Measurements from ENCODE around the gene WWOX.

The WWOX gene

DNA sequence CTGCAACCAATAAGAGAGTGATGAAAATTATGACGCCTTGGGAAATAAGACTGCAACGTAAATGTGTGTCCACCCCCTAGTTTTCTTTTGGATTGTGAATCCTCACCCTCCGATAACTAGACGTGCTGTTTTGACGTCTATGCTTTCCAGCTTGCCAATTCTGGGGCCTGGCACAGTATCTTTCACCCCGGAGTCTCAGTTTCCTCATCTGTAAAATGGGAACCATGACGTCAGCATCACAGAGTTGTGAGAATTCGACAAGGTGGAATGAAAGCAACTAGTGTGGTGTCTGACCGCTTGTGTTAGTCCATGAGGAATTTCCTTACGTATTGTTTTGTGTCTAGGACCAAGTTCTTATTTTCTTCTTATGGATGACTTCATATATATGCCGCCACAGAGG lies 37.7 kb downstream of the WWOX start:
- H3K36me3 ChIP-seq (ENCODE audit: control insufficient read depth in 1 of 2, insufficient read depth in 2 of 2, low read length in 2 of 2): no peaks in the 10 kb centered on the region
- H3K4ac ChIP-seq (ENCODE audit: low read depth, low read length): no peak overlapping the region
- no peak for DNase-seq
- no peaks in the 10 kb centered on the region for H3K79me2 ChIP-seq (ENCODE audit: control insufficient read depth, insufficient read depth, low read length, poor library complexity)
- no peak overlapping the region for H4K12ac ChIP-seq (ENCODE audit: low read depth, low read length)
- no peak overlapping the region for H3K9ac ChIP-seq (ENCODE audit: low read length)
- H2BK120ac ChIP-seq (ENCODE audit: insufficient read depth, low read length, poor library complexity): no peak overlapping the region
- H2AK5ac ChIP-seq (ENCODE audit: low read length): no peak overlapping the region
- no peak overlapping the region for H4K91ac ChIP-seq (ENCODE audit: low read depth, low read length)
- H3K4me1 ChIP-seq (ENCODE audit: control insufficient read depth in 1 of 2, insufficient read depth in 2 of 2, low read length in 2 of 2): no peaks in the 10 kb centered on the region
- H3K4me3 ChIP-seq (ENCODE audit: low read depth, low read length): no peak overlapping the region
- no peak overlapping the region for H2BK5ac ChIP-seq (ENCODE audit: low read depth, low read length, poor library complexity)
- H2AFZ ChIP-seq (ENCODE audit: insufficient read depth, low read length, poor library complexity): no peak overlapping the region
- no CpG with 5 or more reads among the region's 11 CpGs for WGBS (ENCODE audit: extremely low coverage, insufficient coverage, insufficient read length)
- no peaks in the 10 kb centered on the region for H3K27me3 ChIP-seq (ENCODE audit: insufficient read depth, low read length)
- no peak overlapping the region for H3K18ac ChIP-seq (ENCODE audit: low read length)
- no peak overlapping the region for H3K4me2 ChIP-seq (ENCODE audit: low read length)
- no peaks in the 10 kb centered on the region for H3K79me1 ChIP-seq (ENCODE audit: low read length)
- no peak overlapping the region for H3K27ac ChIP-seq (ENCODE audit: low read depth, low read length)
- no peak overlapping the region for H4K8ac ChIP-seq (ENCODE audit: low read depth, low read length)
- H2BK12ac ChIP-seq (ENCODE audit: low read length): no peak overlapping the region
- no peak overlapping the region for H3K14ac ChIP-seq (ENCODE audit: low read length)
- no peaks in the 10 kb centered on the region for H3K9me3 ChIP-seq (ENCODE audit: insufficient read depth, low read depth, low read length)
- H3K23ac ChIP-seq (ENCODE audit: low read length): no peak overlapping the region

DNA sequence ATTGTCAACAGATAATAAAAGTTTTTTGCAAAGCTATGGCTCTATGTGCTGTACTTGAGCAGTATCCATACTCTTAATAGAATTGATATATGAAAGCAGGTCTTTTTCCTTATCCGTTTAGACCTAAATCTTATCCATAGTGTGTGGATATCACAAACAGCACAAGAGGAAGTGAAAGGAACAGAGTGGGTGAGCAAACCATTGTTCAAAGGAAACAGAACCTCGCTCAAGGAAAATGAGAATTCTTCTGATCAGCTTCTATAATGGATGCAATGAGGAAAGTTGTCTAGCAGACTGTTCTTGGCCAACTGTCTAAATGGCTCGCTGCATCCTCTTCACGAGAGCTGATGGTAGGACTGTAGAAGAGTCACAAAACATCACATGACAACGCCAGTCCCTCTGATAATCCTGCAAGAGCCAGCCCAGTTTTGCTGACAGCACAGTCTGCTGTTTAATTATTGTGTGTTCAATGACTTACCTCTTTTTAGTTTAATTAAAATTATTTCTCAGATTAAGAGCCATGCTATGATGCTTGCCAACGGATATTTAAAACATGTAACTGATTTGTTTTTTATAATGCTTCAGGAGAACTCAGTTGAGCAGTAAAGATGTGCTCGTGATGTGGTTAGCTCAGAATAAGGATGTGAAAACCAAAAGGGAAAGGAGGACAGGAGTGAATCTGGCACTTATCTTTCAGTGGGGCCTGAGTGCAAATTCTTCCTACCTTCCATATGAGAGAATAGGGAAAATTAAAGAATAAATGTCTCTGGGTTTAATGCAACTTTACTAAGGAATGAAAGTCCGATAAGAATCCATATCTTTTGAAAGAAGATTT lies 38.5 kb downstream of the WWOX start:
- no peak for DNase-seq

DNA sequence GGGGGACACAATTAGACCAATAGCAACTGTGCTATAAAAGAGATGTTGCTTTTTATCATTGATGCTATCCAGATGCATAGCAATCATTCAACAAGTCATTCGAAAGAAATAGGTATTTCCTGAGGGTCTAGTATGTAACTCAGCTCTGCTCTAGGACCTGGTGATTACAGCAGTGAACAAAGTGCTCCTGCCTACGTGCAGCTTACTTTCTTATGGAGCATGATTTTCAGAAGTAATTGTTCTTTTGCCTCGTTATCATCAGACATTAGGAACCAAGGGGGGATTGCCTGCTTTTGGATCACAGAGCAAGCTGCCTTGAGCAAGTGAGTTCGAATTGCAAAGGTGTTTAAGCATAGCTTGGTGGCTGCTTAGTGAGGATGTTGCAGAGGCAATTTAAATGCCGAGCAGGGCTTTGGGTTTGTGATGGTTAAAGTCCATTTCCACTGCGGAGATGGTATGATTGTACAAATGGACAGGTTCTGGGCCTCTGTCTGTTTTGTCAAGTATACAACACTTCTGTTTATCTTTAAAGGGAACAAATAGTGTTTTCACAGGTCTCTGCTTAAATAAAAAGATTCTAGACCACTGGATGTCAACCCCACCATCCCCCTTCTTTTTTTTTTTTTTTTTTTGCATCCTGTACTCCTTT lies 41.5 kb downstream of the WWOX start:
- H3K14ac ChIP-seq (ENCODE audit: low read length): no peak overlapping the region
- H3K23ac ChIP-seq (ENCODE audit: low read length): no peak overlapping the region
- H4K91ac ChIP-seq (ENCODE audit: low read depth, low read length): no peak overlapping the region
- H3K4me2 ChIP-seq (ENCODE audit: low read length): no peak overlapping the region
- H2AK5ac ChIP-seq (ENCODE audit: low read length): no peak overlapping the region
- no peak overlapping the region for H4K12ac ChIP-seq (ENCODE audit: low read depth, low read length)
- no peak overlapping the region for H3K27ac ChIP-seq (ENCODE audit: low read depth, low read length)
- no peak overlapping the region for H3K4me3 ChIP-seq (ENCODE audit: low read depth, low read length)
- H3K4ac ChIP-seq (ENCODE audit: low read depth, low read length): no peak overlapping the region
- H2AFZ ChIP-seq (ENCODE audit: insufficient read depth, low read length, poor library complexity): no peak overlapping the region
- H3K27me3 ChIP-seq (ENCODE audit: insufficient read depth, low read length): no peaks in the 10 kb centered on the region
- H2BK12ac ChIP-seq (ENCODE audit: low read length): no peak overlapping the region
- no peak overlapping the region for H2BK120ac ChIP-seq (ENCODE audit: insufficient read depth, low read length, poor library complexity)
- WGBS (ENCODE audit: extremely low coverage, insufficient coverage, insufficient read length): no CpG with 5 or more reads among the region's 6 CpGs
- no peaks in the 10 kb centered on the region for H3K79me1 ChIP-seq (ENCODE audit: low read length)
- no peak overlapping the region for H2BK5ac ChIP-seq (ENCODE audit: low read depth, low read length, poor library complexity)
- H3K9me3 ChIP-seq (ENCODE audit: insufficient read depth, low read depth, low read length): no peaks in the 10 kb centered on the region
- no peak overlapping the region for H3K18ac ChIP-seq (ENCODE audit: low read length)
- DNase-seq: no peak
- H3K79me2 ChIP-seq (ENCODE audit: control insufficient read depth, insufficient read depth, low read length, poor library complexity): no peaks in the 10 kb centered on the region
- no peaks in the 10 kb centered on the region for H3K4me1 ChIP-seq (ENCODE audit: control insufficient read depth in 1 of 2, insufficient read depth in 2 of 2, low read length in 2 of 2)
- H4K8ac ChIP-seq (ENCODE audit: low read depth, low read length): no peak overlapping the region
- no peaks in the 10 kb centered on the region for H3K36me3 ChIP-seq (ENCODE audit: control insufficient read depth in 1 of 2, insufficient read depth in 2 of 2, low read length in 2 of 2)
- H3K9ac ChIP-seq (ENCODE audit: low read length): no peak overlapping the region

More for the DNA sequence above, 38.5 kb downstream of the WWOX start:
- no peak overlapping the region for H3K4ac ChIP-seq (ENCODE audit: low read depth, low read length)
- no peak overlapping the region for H4K8ac ChIP-seq (ENCODE audit: low read depth, low read length)
- H2BK12ac ChIP-seq (ENCODE audit: low read length): no peak overlapping the region
- no peak overlapping the region for H2AFZ ChIP-seq (ENCODE audit: insufficient read depth, low read length, poor library complexity)
- no peak overlapping the region for H4K91ac ChIP-seq (ENCODE audit: low read depth, low read length)
- no peaks in the 10 kb centered on the region for H3K9me3 ChIP-seq (ENCODE audit: insufficient read depth, low read depth, low read length)
- H3K4me1 ChIP-seq (ENCODE audit: control insufficient read depth in 1 of 2, insufficient read depth in 2 of 2, low read length in 2 of 2): no peaks in the 10 kb centered on the region
- no peaks in the 10 kb centered on the region for H3K79me1 ChIP-seq (ENCODE audit: low read length)
- no peak overlapping the region for H4K12ac ChIP-seq (ENCODE audit: low read depth, low read length)
- H3K27ac ChIP-seq (ENCODE audit: low read depth, low read length): no peak overlapping the region
- no peak overlapping the region for H3K9ac ChIP-seq (ENCODE audit: low read length)
- no CpG with 5 or more reads among the region's 8 CpGs for WGBS (ENCODE audit: extremely low coverage, insufficient coverage, insufficient read length)
- H3K14ac ChIP-seq (ENCODE audit: low read length): no peak overlapping the region
- no peaks in the 10 kb centered on the region for H3K27me3 ChIP-seq (ENCODE audit: insufficient read depth, low read length)
- no peak overlapping the region for H2BK5ac ChIP-seq (ENCODE audit: low read depth, low read length, poor library complexity)
- H2BK120ac ChIP-seq (ENCODE audit: insufficient read depth, low read length, poor library complexity): no peak overlapping the region
- H2AK5ac ChIP-seq (ENCODE audit: low read length): no peak overlapping the region
- H3K23ac ChIP-seq (ENCODE audit: low read length): no peak overlapping the region
- H3K4me3 ChIP-seq (ENCODE audit: low read depth, low read length): no peak overlapping the region
- no peaks in the 10 kb centered on the region for H3K36me3 ChIP-seq (ENCODE audit: control insufficient read depth in 1 of 2, insufficient read depth in 2 of 2, low read length in 2 of 2)
- no peaks in the 10 kb centered on the region for H3K79me2 ChIP-seq (ENCODE audit: control insufficient read depth, insufficient read depth, low read length, poor library complexity)
- no peak overlapping the region for H3K4me2 ChIP-seq (ENCODE audit: low read length)
- no peak overlapping the region for H3K18ac ChIP-seq (ENCODE audit: low read length)

DNA sequence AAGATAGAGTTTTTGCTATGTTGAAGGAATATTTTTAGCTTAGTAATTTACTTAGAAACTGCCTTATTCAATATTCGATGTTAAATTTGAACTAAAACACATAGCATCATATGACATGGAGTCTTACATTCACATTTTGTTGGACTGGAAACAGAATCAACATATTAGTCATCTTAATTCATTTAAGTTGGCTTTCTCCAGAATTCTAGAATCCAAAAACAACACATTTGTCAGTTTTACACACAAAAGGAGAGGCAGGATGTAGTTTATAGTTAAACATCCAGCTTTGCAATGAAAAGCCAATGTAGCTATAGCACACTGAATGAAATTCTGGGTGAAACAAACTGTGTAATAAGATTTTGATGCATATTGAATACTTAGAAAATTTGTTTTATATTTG lies 43.3 kb downstream of the WWOX start:
- Histone ChIP-seq H3K79me1 (ENCODE audit: low read length) (no peaks in the 10 kb centered on the region), H3K27ac (ENCODE audit: low read depth, low read length) (no peak overlapping the region), H3K4me3 (ENCODE audit: low read depth, low read length) (no peak overlapping the region), H3K36me3 (ENCODE audit: control insufficient read depth in 1 of 2, insufficient read depth in 2 of 2, low read length in 2 of 2) (no peaks in the 10 kb centered on the region), H4K12ac (ENCODE audit: low read depth, low read length) (no peak overlapping the region), H3K79me2 (ENCODE audit: control insufficient read depth, insufficient read depth, low read length, poor library complexity) (no peaks in the 10 kb centered on the region), H3K4ac (ENCODE audit: low read depth, low read length) (no peak overlapping the region), H3K18ac (ENCODE audit: low read length) (no peak overlapping the region), H4K91ac (ENCODE audit: low read depth, low read length) (no peak overlapping the region), H2BK5ac (ENCODE audit: low read depth, low read length, poor library complexity) (no peak overlapping the region), H3K4me1 (ENCODE audit: control insufficient read depth in 1 of 2, insufficient read depth in 2 of 2, low read length in 2 of 2) (no peaks in the 10 kb centered on the region), H2BK12ac (ENCODE audit: low read length) (no peak overlapping the region), H4K8ac (ENCODE audit: low read depth, low read length) (no peak overlapping the region), H3K23ac (ENCODE audit: low read length) (no peak overlapping the region), H3K14ac (ENCODE audit: low read length) (no peak overlapping the region), H2AK5ac (ENCODE audit: low read length) (no peak overlapping the region), H2AFZ (ENCODE audit: insufficient read depth, low read length, poor library complexity) (no peak overlapping the region), H3K9me3 (ENCODE audit: insufficient read depth, low read depth, low read length) (no peaks in the 10 kb centered on the region), H3K4me2 (ENCODE audit: low read length) (no peak overlapping the region), H3K9ac (ENCODE audit: low read length) (no peak overlapping the region), H3K27me3 (ENCODE audit: insufficient read depth, low read length) (no peaks in the 10 kb centered on the region), H2BK120ac (ENCODE audit: insufficient read depth, low read length, poor library complexity) (no peak overlapping the region)
- WGBS (ENCODE audit: extremely low coverage, insufficient coverage, insufficient read length): no CpG with 5 or more reads among the region's 1 CpG
- no peak for DNase-seq
